RWPE2 (cell line): ENCODE data around the gene KCTD3.

Experiments used
- ATAC-seq: fragments of 200-7000 bp; cut with Tn5 transposase; 3 replicates; pipeline ENCODE4 v1.9.1; 2021; ENCODE audit warnings: low read depth
- DNase-seq: peaks from one replicate; pipeline ENCODE4 v3.0.0-alpha.2; 2020; ENCODE audit warnings: low spot score
- H3K27ac ChIP-seq: fragments of 450-650 bp; 2 replicates; pipeline ENCODE4 v1.5.1; 2017; ENCODE audit warnings: mild to moderate bottlenecking; ENCODE audit not compliant: poor library complexity, severe bottlenecking
- H3K27me3 ChIP-seq: fragments of 250-450 bp; sonication (Bioruptor Pico); 2 replicates; pipeline ENCODE4 v1.5.1; 2021; ENCODE audit warnings: mild to moderate bottlenecking, moderate library complexity; ENCODE audit not compliant: insufficient read depth, poor library complexity, severe bottlenecking
- H3K36me3 ChIP-seq: fragments of 250-450 bp; sonication (Bioruptor Pico); 2 replicates; pipeline ENCODE4 v1.5.1; 2020; ENCODE audit warnings: low read depth, mild to moderate bottlenecking, moderate library complexity
- H3K4me1 ChIP-seq: fragments of 250-450 bp; sonication (Bioruptor Pico); 2 replicates; pipeline ENCODE4 v1.5.1; 2021; ENCODE audit warnings: mild to moderate bottlenecking, moderate library complexity; ENCODE audit not compliant: insufficient read depth, poor library complexity, severe bottlenecking
- H3K4me3 ChIP-seq: fragments of 250-450 bp; sonication (Bioruptor Pico); 2 replicates; pipeline ENCODE4 v1.5.1; 2021; ENCODE audit warnings: mild to moderate bottlenecking, moderate library complexity; ENCODE audit not compliant: severe bottlenecking
- H3K9me3 ChIP-seq: fragments of 250-450 bp; sonication (Bioruptor Pico); 2 replicates; pipeline ENCODE4 v1.5.1; 2021; ENCODE audit warnings: mild to moderate bottlenecking, moderate library complexity; ENCODE audit not compliant: severe bottlenecking
- TF ChIP-seq, protein P1 (sequence below): fragments of 450-650 bp; IDR thresholded peaks from one replicate; pipeline ENCODE4 v1.5.1; 2017; ENCODE audit warnings: mild to moderate bottlenecking, moderate library complexity; ENCODE audit not compliant: poor library complexity, severe bottlenecking

KCTD3 gene

DNA sequence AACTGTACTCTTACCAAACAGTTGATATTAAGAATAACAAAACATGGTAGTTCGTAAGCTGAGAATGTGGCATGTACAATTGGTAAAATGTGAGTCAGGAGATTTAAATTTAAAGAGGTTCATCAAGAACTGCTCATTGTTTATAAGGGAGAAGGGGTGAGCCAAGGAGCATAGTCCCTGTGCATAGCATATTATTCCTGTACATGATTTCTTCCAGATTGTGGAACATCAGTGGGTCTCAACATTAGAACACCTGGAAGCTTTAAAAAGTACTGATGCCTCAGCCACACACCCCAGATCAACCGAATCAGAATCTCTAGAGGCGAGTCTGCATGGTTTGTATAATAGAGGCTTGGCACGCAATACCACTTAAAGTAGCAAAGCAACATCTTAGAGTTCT, 56.1 kb downstream of the KCTD3 start:
- H3K36me3 ChIP-seq = peaks cover 6% of the 10 kb centered on the region
- no peaks in the 10 kb centered on the region for H3K27me3 ChIP-seq
- TF ChIP-seq, protein P1, sequence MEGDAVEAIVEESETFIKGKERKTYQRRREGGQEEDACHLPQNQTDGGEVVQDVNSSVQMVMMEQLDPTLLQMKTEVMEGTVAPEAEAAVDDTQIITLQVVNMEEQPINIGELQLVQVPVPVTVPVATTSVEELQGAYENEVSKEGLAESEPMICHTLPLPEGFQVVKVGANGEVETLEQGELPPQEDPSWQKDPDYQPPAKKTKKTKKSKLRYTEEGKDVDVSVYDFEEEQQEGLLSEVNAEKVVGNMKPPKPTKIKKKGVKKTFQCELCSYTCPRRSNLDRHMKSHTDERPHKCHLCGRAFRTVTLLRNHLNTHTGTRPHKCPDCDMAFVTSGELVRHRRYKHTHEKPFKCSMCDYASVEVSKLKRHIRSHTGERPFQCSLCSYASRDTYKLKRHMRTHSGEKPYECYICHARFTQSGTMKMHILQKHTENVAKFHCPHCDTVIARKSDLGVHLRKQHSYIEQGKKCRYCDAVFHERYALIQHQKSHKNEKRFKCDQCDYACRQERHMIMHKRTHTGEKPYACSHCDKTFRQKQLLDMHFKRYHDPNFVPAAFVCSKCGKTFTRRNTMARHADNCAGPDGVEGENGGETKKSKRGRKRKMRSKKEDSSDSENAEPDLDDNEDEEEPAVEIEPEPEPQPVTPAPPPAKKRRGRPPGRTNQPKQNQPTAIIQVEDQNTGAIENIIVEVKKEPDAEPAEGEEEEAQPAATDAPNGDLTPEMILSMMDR = no peak
- ATAC-seq = no peak
- no peak for DNase-seq
- no peak overlapping the region for H3K4me3 ChIP-seq
- no peaks in the 10 kb centered on the region for H3K4me1 ChIP-seq
- H3K27ac ChIP-seq = no peak overlapping the region
- H3K9me3 ChIP-seq = no peaks in the 10 kb centered on the region

DNA sequence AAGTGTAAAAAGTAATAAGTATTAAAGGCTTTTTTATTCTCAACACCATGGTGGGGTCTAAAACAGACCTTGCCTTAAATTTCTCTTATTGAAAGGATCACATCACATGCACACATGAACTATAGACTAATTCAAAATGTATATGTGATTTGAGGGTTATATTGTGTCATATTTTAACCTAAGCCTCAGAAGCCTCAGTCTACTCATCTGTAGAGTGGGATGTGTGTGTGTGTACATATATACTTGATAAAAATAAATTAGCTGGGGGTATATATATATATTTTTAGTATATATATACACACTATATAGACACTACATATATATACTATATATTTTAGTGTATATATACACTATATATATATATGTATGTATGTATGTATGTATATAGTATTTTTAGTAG, 58.8 kb downstream of the KCTD3 start:
- H3K27ac ChIP-seq = no peak overlapping the region
- no peaks in the 10 kb centered on the region for H3K27me3 ChIP-seq
- no peak for ATAC-seq
- TF ChIP-seq, protein P1 = no peak
- no peak for DNase-seq
- H3K9me3 ChIP-seq = no peaks in the 10 kb centered on the region
- no peaks in the 10 kb centered on the region for H3K4me1 ChIP-seq
- H3K4me3 ChIP-seq = no peak overlapping the region
- H3K36me3 ChIP-seq = no peaks in the 10 kb centered on the region

DNA sequence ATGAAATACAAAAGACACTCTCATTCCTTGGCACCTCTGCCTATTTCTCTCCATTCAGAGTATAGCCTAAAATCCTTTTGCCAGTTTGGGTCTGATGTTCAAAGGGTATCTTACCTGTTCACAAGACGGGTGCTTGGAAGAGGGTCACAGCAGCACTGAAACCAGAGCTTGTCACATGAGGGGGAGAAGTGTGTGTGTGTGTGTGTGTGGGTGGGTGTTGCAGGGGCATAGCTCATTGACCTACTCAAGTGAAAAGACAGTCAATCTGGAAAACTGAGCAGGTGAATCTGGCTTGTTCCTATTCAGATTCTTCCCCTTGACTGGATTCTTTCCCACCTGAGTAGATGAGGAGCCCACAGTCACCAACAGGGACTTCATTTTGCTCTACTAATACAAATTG, 63.9 kb downstream of the KCTD3 start:
- Histone ChIP-seq H3K4me3 (no peak overlapping the region), H3K9me3 (no peaks in the 10 kb centered on the region), H3K36me3 (no peaks in the 10 kb centered on the region), H3K27ac (no peak overlapping the region), H3K4me1 (no peaks in the 10 kb centered on the region), H3K27me3 (no peaks in the 10 kb centered on the region)
- TF ChIP-seq, protein P1 = no peak
- ATAC-seq = no peak
- DNase-seq = no peak

DNA sequence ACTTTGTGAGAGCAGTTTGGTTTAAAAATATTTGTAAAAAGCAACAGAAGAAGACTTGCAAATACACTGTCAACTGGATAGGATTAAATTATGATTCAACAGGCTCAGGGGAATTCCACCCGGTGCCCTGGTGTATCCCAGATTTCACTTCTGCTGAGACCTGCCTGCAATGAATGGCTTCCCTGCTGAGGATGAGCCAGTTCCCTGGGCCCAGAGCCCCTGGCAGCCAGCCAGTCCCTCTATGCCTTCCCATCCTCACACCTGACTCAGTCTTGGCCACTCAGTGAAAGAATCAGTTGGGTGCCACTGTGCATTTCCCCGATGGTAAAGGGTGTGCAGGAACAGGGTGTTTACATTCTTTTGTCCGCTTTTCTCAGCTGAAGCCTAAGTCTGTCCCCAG, 64.4 kb downstream of the KCTD3 start:
- Histone ChIP-seq H3K27ac (no peak overlapping the region), H3K9me3 (no peaks in the 10 kb centered on the region), H3K27me3 (no peaks in the 10 kb centered on the region), H3K36me3 (no peaks in the 10 kb centered on the region), H3K4me3 (no peak overlapping the region), H3K4me1 (no peaks in the 10 kb centered on the region)
- DNase-seq (no peak), ATAC-seq (peak; percentile 80)
- TF ChIP-seq, protein P1 = no peak

DNA sequence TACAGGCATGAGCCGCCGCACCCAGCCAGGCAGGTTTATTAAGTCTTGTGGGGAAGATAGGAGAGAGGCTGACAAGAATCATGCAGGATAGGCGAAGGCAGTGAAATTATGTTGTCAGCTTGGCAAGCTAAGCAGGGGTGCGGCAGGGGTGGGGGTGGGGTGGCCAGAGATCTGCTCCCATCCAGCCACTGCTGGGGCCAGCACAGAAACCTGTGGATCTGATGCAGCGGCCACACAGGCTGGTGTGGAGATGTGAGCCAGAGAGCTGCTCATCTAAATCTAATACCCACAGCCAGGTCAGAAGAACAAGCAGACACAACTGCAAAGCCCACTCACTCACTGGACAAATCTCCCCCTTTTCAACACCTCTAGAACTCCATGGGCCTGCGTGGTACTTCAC, 68.7 kb downstream of the KCTD3 start:
- Histone ChIP-seq H3K4me3 (no peak overlapping the region), H3K4me1 (no peaks in the 10 kb centered on the region), H3K27me3 (no peaks in the 10 kb centered on the region), H3K9me3 (no peaks in the 10 kb centered on the region), H3K36me3 (no peaks in the 10 kb centered on the region), H3K27ac (no peak overlapping the region)
- TF ChIP-seq, protein P1 = no peak
- ATAC-seq (no peak), DNase-seq (no peak)
